ENCODE data around the gene OR5B17. TPM values are rescaled to one million over a fixed set of nuclear protein-coding genes. Genes with fewer than 3 reads are reported as not detected.

The OR5B17 gene
- total and polyA plus RNA-seq, 9 of the 15 experiments (the other 6 are each of a cell fraction or from before 2014, with no cell fraction given) = not detected

- ATAC-seq (no peak), FAIRE-seq (no peak), DNase-seq (ENCODE audit: extremely low read depth in 1 of 4, low spot score in 3 of 4) (no peak)
- no peaks in the 10 kb centered on the region for H3K27me3 ChIP-seq (ENCODE audit: control insufficient read depth in 2 of 2, insufficient read depth in 2 of 2, low read length in 2 of 2)
- no peaks in the 10 kb centered on the region for H3K79me2 ChIP-seq (ENCODE audit: control insufficient read depth, insufficient read depth, low read length)
- no TSS peak for BruUV-seq (replicated peaks)
- no peaks in the 10 kb centered on the region for H3K4me1 ChIP-seq (replicated peaks in 1 of 2; ENCODE audit: control insufficient read depth in 2 of 2, insufficient read depth in 2 of 2, low read length in 2 of 2)
- H3K9ac ChIP-seq (ENCODE audit: insufficient read depth in 1 of 2, low read depth in 2 of 2, low read length in 2 of 2) = no peak overlapping the region
- no peak overlapping the region for H2AFZ ChIP-seq (ENCODE audit: low read depth, low read length)
- no peaks in the 10 kb centered on the region for H4K20me1 ChIP-seq (replicated peaks; ENCODE audit: control insufficient read depth, insufficient read depth, low read length)
- no peaks in the 10 kb centered on the region for H3K36me3 ChIP-seq (ENCODE audit: control insufficient read depth, insufficient read depth, low read length)
- no peaks in the 10 kb centered on the region for H3K9me3 ChIP-seq (replicated peaks; ENCODE audit: control insufficient read depth, insufficient read depth, low read depth, low read length)
- 0% methylated on average over 1 of the region's 1 CpG for WGBS (ENCODE audit: insufficient coverage, low coverage, missing lambda C conversion rate)
- H3K27ac ChIP-seq (ENCODE audit: extremely low read depth, low read depth, low read length) = no peak overlapping the region
- TF ChIP-seq SIN3A (IDR thresholded peaks at IDR 0.05; ENCODE audit: borderline replicate concordance in 2 of 2, control insufficient read depth in 1 of 2, low read depth in 2 of 2, low read length in 2 of 2) (no peak), ZNF354B (CRISPR knock-in tag; IDR thresholded peaks at IDR 0.05) (no peak), MXI1 (IDR thresholded peaks at IDR 0.05; ENCODE audit: low read depth, low read length) (no peak), POU5F1 (IDR thresholded peaks at IDR 0.05; ENCODE audit: borderline replicate concordance, low read depth, low read length, partially characterized antibody) (no peak), CC2D1A (IDR thresholded peaks at IDR 0.05) (no peak), TFAP4 (CRISPR knock-in tag; IDR thresholded peaks at IDR 0.05; ENCODE audit: borderline replicate concordance) (no peak), LARP7 (IDR thresholded peaks at IDR 0.05) (no peak), CBX5 (IDR thresholded peaks at IDR 0.05; ENCODE audit: borderline replicate concordance, low read depth) (no peak), ZNF778 (CRISPR knock-in tag; IDR thresholded peaks at IDR 0.05) (no peak), E2F5 (CRISPR knock-in tag; IDR thresholded peaks at IDR 0.05) (no peak)
- H3K4me3 ChIP-seq = no peak overlapping the region
- H3K4me2 ChIP-seq (ENCODE audit: insufficient read depth, low read length) = no peak overlapping the region
- intact Hi-C loops (cut with micrococcal nuclease) = no loop called here
- in situ Hi-C loops (cut with MboI) = no loop called here
- ChIA-PET CTCF (ENCODE audit: low intra/inter-chr PET ratio) (no interaction called here), POLR2A (interaction anchor here (0.7 kb wide), 1 partner anchor 80 kb away, joined by 3 read pairs; no protein-coding TSS in a partner anchor)
- no peaks in the 10 kb centered on the region for H3K9me1 ChIP-seq (ENCODE audit: control insufficient read depth, insufficient read depth, low read length)
Observed at GRCh38 chr11:58391879-58392278, 33.0 kb upstream of the OR5B17 start.

Data from K562 (cell line).